Mucosa of descending colon (tissue), 3 donors: ENCODE measurements around the gene GLRB. TPM values are rescaled to one million over a fixed set of nuclear protein-coding genes. Genes with fewer than 3 reads are reported as not detected.

Source experiments
- ATAC-seq: fragments of 200-7000 bp; cut with Tn5 transposase; one replicate; pipeline ENCODE4 v1.9.1; 2020; ENCODE audit warnings: mild to moderate bottlenecking, moderate library complexity
- DNase-seq, 3 donors: peaks; one replicate each; pipeline ENCODE4 v3.0.0-alpha.2; 2020
- H3K36me3 ChIP-seq: fragments of 200-600 bp; one replicate; pipeline ENCODE4 v1.8.0; 2021; ENCODE audit warnings: low read depth, mild to moderate bottlenecking
- H3K4me1 ChIP-seq: fragments of 200-600 bp; one replicate; pipeline ENCODE4 v1.8.0; 2021; ENCODE audit warnings: low read depth, mild to moderate bottlenecking
- H3K4me3 ChIP-seq: fragments of 200-600 bp; one replicate; pipeline ENCODE4 v1.8.0; 2021; ENCODE audit warnings: mild to moderate bottlenecking
- H3K9me3 ChIP-seq: fragments of 200-600 bp; one replicate; pipeline ENCODE4 v1.8.0; 2021; ENCODE audit warnings: mild to moderate bottlenecking
- CTCF ChIP-seq: fragments of 200-600 bp; IDR thresholded peaks from one replicate; pipeline ENCODE4 v1.8.0; 2022; ENCODE audit warnings: antibody characterized with exemption, mild to moderate bottlenecking
- intact Hi-C, 2 donors: fragments of 100-400 bp; cut with DNase I in 1 of 2; cut with micrococcal nuclease in 1 of 2; formaldehyde crosslinking; loops; one replicate each; pipeline versions ENCODE4 v1.11.0 to v1.11.1; 2022; cut with DNase I, micrococcal nuclease
- total RNA-seq, 3 donors: library from RNA; stranded (reverse); fragmentation: NEBNext Ultra II Directional in 2 of 3; extraction: Animal tissue kit (Norgen Biotek cat#: 25700) in 2 of 3; gene quantifications; one replicate each; pipeline versions ENCODE4 v1.2.1 to v1.2.4, GENCODE V29; 2021 to 2023
- donor health status: DM: no; HTN: no; CAD: no; lungs with moderate emphysema.
- donor health status: DM: no; HTN: no; CAD: no.
- donor health status: DM: no; HTN: yes; CAD: no.

GLRB gene
- total RNA-seq, 3 donors from 2014 or later: 0.10 to 5.2 (median 0.14) TPM

GRCh38 chr4:157127571-157127970 is 51.6 kb downstream of the GLRB start:
- TF ChIP-seq CTCF: no peak
- Histone ChIP-seq H3K4me1 (no peaks in the 10 kb centered on the region), H3K4me3 (no peak overlapping the region), H3K9me3 (no peaks in the 10 kb centered on the region), H3K36me3 (no peaks in the 10 kb centered on the region)
- intact Hi-C loops: no loop called here
- DNase-seq (no peak), ATAC-seq (no peak)

GRCh38 chr4:157128395-157128794 is 52.4 kb downstream of the GLRB start:
- H3K36me3 ChIP-seq: no peaks in the 10 kb centered on the region
- no peak for TF ChIP-seq CTCF
- intact Hi-C loops: no loop called here
- H3K4me1 ChIP-seq: no peaks in the 10 kb centered on the region
- no peaks in the 10 kb centered on the region for H3K9me3 ChIP-seq
- DNase-seq: no peak
- H3K4me3 ChIP-seq: no peak overlapping the region
- ATAC-seq: no peak

- Histone ChIP-seq H3K36me3 (no peaks in the 10 kb centered on the region), H3K4me1 (no peaks in the 10 kb centered on the region), H3K9me3 (no peaks in the 10 kb centered on the region), H3K4me3 (no peak overlapping the region)
- no peak for DNase-seq
- intact Hi-C loops: no loop called here
- no peak for TF ChIP-seq CTCF
- ATAC-seq: no peak
Measured at GRCh38 chr4:157141976-157142375, 66.0 kb downstream of the GLRB start.

GRCh38 chr4:157143369-157143768 is 67.4 kb downstream of the GLRB start:
- intact Hi-C loops: no loop called here
- no peaks in the 10 kb centered on the region for H3K36me3 ChIP-seq
- H3K4me3 ChIP-seq: no peak overlapping the region
- H3K9me3 ChIP-seq: no peaks in the 10 kb centered on the region
- no peak for TF ChIP-seq CTCF
- DNase-seq (no peak), ATAC-seq (no peak)
- no peaks in the 10 kb centered on the region for H3K4me1 ChIP-seq

GRCh38 chr4:157151711-157152110 is 75.8 kb downstream of the GLRB start:
- H3K4me1 ChIP-seq: no peaks in the 10 kb centered on the region
- TF ChIP-seq CTCF: no peak
- H3K9me3 ChIP-seq: no peaks in the 10 kb centered on the region
- no peak overlapping the region for H3K4me3 ChIP-seq
- no peaks in the 10 kb centered on the region for H3K36me3 ChIP-seq
- intact Hi-C loops: no loop called here
- DNase-seq: no peak
- ATAC-seq: no peak

- Histone ChIP-seq H3K4me1 (no peaks in the 10 kb centered on the region), H3K36me3 (no peaks in the 10 kb centered on the region), H3K4me3 (no peak overlapping the region), H3K9me3 (no peaks in the 10 kb centered on the region)
- no peak for DNase-seq
- intact Hi-C loops: no loop called here
- TF ChIP-seq CTCF: no peak
- no peak for ATAC-seq
Measured at GRCh38 chr4:157165935-157166610, 90.1 kb downstream of the GLRB start.
